NCI-H82 (cell line): ENCODE results near the gene ART5.

Experiments
- DNase-seq: peaks from one replicate; lab custom pipeline; 2025; lab: John Stamatoyannopoulos, UW

Gene ART5

GRCh38 chr11:3641701-3642070 lies at the start of gene ART5:
Gene ART5, minus strand, starts transcription at chr11:3641992. Its CDS starts 130 bp downstream, at chr11:3641862.
- DNase-seq: no peak

- DNase-seq: no peak
Observed at GRCh38 chr11:3686751-3687150, 45.0 kb upstream of the ART5 start.

- no peak for DNase-seq
Observed at GRCh38 chr11:3685923-3686322, 44.1 kb upstream of the ART5 start.

GRCh38 chr11:3684819-3685172 lies 43.0 kb upstream of the ART5 start:
- no peak for DNase-seq

GRCh38 chr11:3684129-3684818 lies 42.5 kb upstream of the ART5 start:
- no peak for DNase-seq

GRCh38 chr11:3683039-3683438 lies 41.2 kb upstream of the ART5 start:
- DNase-seq: no peak

- DNase-seq: no peak
Observed at GRCh38 chr11:3679077-3679476, 37.3 kb upstream of the ART5 start.

- DNase-seq: no peak
Observed at GRCh38 chr11:3675971-3676370, 34.2 kb upstream of the ART5 start.

GRCh38 chr11:3674189-3674588 lies 32.4 kb upstream of the ART5 start:
- DNase-seq: no peak

GRCh38 chr11:3671334-3672254 lies 29.8 kb upstream of the ART5 start, which contains the start of gene CHRNA10:
Gene CHRNA10, minus strand, starts transcription at chr11:3671384. Its CDS starts 72 bp downstream, at chr11:3671312.
- DNase-seq: peak; percentile 35

- DNase-seq: no peak
Observed at GRCh38 chr11:3669742-3670183, 28.0 kb upstream of the ART5 start.

GRCh38 chr11:3669128-3669527 lies 27.3 kb upstream of the ART5 start:
- DNase-seq: no peak

- DNase-seq: no peak
Observed at GRCh38 chr11:3667149-3668035, 25.6 kb upstream of the ART5 start.

GRCh38 chr11:3666023-3666530 lies 24.3 kb upstream of the ART5 start:
- no peak for DNase-seq

GRCh38 chr11:3665336-3666022 lies 23.7 kb upstream of the ART5 start:
- DNase-seq: no peak

GRCh38 chr11:3664032-3664630 lies 22.3 kb upstream of the ART5 start:
- no peak for DNase-seq

GRCh38 chr11:3662856-3663255 lies 21.1 kb upstream of the ART5 start:
- no peak for DNase-seq

- DNase-seq: no peak
Observed at GRCh38 chr11:3660960-3661359, 19.2 kb upstream of the ART5 start.

GRCh38 chr11:3659595-3660515 lies 18.1 kb upstream of the ART5 start:
- DNase-seq: no peak

- DNase-seq: no peak
Observed at GRCh38 chr11:3658252-3658651, 16.5 kb upstream of the ART5 start.
